K562 (cell line): ENCODE data around the gene CA5B. TPM values are rescaled to one million over a fixed set of nuclear protein-coding genes. Genes with fewer than 3 reads are reported as not detected.
A peak's percentile ranks its signal among the peaks of the same experiment; 100 is the strongest.

Source experiments
- ATAC-seq: fragments of 200-7000 bp; cut with Tn5 transposase; 3 replicates; pipeline ENCODE4 v1.9.1; 2020; ENCODE audit warnings: moderate library complexity
- BruUV-seq: library from RNA; stranded (reverse); fragments of 400-500 nt; replicated peaks from 2 replicates; lab custom pipeline; 2021; lab: Mats Ljungman, UMichigan
- CTCF ChIA-PET: fragments of 300-600 bp; formaldehyde crosslinking; extraction: SDS; loops from one replicate; lab custom pipeline; 2021; ENCODE audit warnings: low intra/inter-chr PET ratio; lab: Yijun Ruan, JAX
- POLR2A ChIA-PET: fragments of 300-600, 350-650 bp; sonication (Branson Sonifier 250); formaldehyde crosslinking; extraction: SDS; loops from one replicate; lab custom pipeline; 2021; ENCODE audit warnings: antibody characterized with exemption, inconsistent platforms; lab: Yijun Ruan, JAX
- DNase-seq, 4 experiments: peaks; one replicate each; pipeline versions ENCODE4 v3.0.0 to v3.0.0-alpha.2; 2011 to 2018; ENCODE audit warnings: low spot score in 3 of 4, mixed read lengths in 3 of 4; ENCODE audit errors: extremely low read depth in 1 of 4
- FAIRE-seq: peaks from 2 replicates; lab custom pipeline; 2011; peaks lifted over from hg19 to GRCh38; lab: Jason Lieb, UNC
- H2AFZ ChIP-seq: 2 replicates; pipeline ENCODE4 v1.6.0; 2011; ENCODE audit warnings: low read depth, low read length, control low read depth, inconsistent platforms
- H3K27ac ChIP-seq: fragments of 200-600 bp; 3 replicates; pipeline ENCODE4 v1.8.0; 2011; ENCODE audit warnings: low read depth, mild to moderate bottlenecking, control low read depth, inconsistent platforms, low read length, moderate library complexity, mixed read lengths; ENCODE audit errors: extremely low read depth
- H3K27me3 ChIP-seq, 2 experiments: fragments of 300-600 bp in 1 of 2; 2 replicates in 1 of 2; 3 replicates in 1 of 2; pipeline versions ENCODE4 v1.6.0 to v1.8.0; 2011; ENCODE audit warnings: inconsistent platforms in 2 of 2, low read length in 2 of 2, mild to moderate bottlenecking in 1 of 2, mixed read lengths in 1 of 2, moderate library complexity in 1 of 2; ENCODE audit not compliant: control insufficient read depth in 2 of 2, insufficient read depth in 2 of 2
- H3K36me3 ChIP-seq: fragments of 300-600 bp; 3 replicates; pipeline ENCODE4 v1.8.0; 2011; ENCODE audit warnings: mild to moderate bottlenecking, low read length, inconsistent platforms; ENCODE audit not compliant: control insufficient read depth, insufficient read depth
- H3K4me1 ChIP-seq, 2 experiments: fragments of 200-600 bp in 1 of 2; replicated peaks in 1 of 2; 2 replicates in 1 of 2; 3 replicates in 1 of 2; pipeline versions ENCODE4 v1.5.1 to v1.8.0; 2011; ENCODE audit warnings: inconsistent platforms in 2 of 2, low read length in 2 of 2, mild to moderate bottlenecking in 1 of 2, mixed read lengths in 1 of 2, moderate library complexity in 1 of 2; ENCODE audit not compliant: control insufficient read depth in 2 of 2, insufficient read depth in 2 of 2
- H3K4me2 ChIP-seq: 2 replicates; pipeline ENCODE4 v1.6.1; 2011; ENCODE audit warnings: low read length, control low read depth, inconsistent platforms, mixed read lengths; ENCODE audit not compliant: insufficient read depth
- H3K4me3 ChIP-seq: fragments of 200-600 bp; sonication (generic), shearing (Covaris generic); 2 replicates; pipeline ENCODE4 v1.5.1; 2016; ENCODE audit warnings: control low read depth, inconsistent platforms
- H3K79me2 ChIP-seq: fragments of 200-600 bp; 3 replicates; pipeline ENCODE4 v1.8.0; 2011; ENCODE audit warnings: low read length, inconsistent platforms; ENCODE audit not compliant: control insufficient read depth, insufficient read depth
- H3K9ac ChIP-seq, 2 experiments: 2 replicates each; pipeline versions ENCODE4 v1.6.0 to v1.6.1; 2011; ENCODE audit warnings: low read depth in 2 of 2, low read length in 2 of 2, control low read depth in 1 of 2, inconsistent platforms in 1 of 2, mild to moderate bottlenecking in 1 of 2, mixed read lengths in 1 of 2; ENCODE audit not compliant: insufficient read depth in 1 of 2
- H3K9me1 ChIP-seq: one replicate; pipeline ENCODE4 v1.6.0; 2011; ENCODE audit warnings: inconsistent platforms, mild to moderate bottlenecking, low read length, moderate library complexity; ENCODE audit not compliant: control insufficient read depth, insufficient read depth
- H3K9me3 ChIP-seq: replicated peaks from 2 replicates; pipeline ENCODE4 v1.5.1; 2011; ENCODE audit warnings: low read depth, low read length, inconsistent platforms; ENCODE audit not compliant: control insufficient read depth, insufficient read depth
- H4K20me1 ChIP-seq: replicated peaks from 2 replicates; pipeline ENCODE4 v1.6.1; 2011; ENCODE audit warnings: low read length, inconsistent platforms, mixed read lengths; ENCODE audit not compliant: control insufficient read depth, insufficient read depth
- BACH1 ChIP-seq: fragments of 200-800 bp; sonication (Bioruptor generic); IDR thresholded peaks from 2 replicates; pipeline ENCODE4 v1.6.1; 2016; ENCODE audit warnings: missing genetic modification characterization, missing compliant biosample characterization
- HMG20B ChIP-seq: fragments of 250-450 bp; sonication (Bioruptor Pico); IDR thresholded peaks from 2 replicates; pipeline ENCODE4 v1.5.0; 2021; ENCODE audit warnings: mild to moderate bottlenecking
- RAD21 ChIP-seq, 2 experiments: fragments of 250-450 bp in 1 of 2; fragments of 450-650 bp in 1 of 2; sonication (Bioruptor Pico) in 1 of 2; formaldehyde crosslinking in 1 of 2; IDR thresholded peaks in 1 of 2; conservative IDR thresholded peaks in 1 of 2; 2 replicates each; pipeline versions ENCODE4 v1.4.0 to v1.8.0; 2020 to 2022; ENCODE audit warnings: mild to moderate bottlenecking in 2 of 2, moderate library complexity in 1 of 2
- WGBS: fragments of 100-300 bp; shearing (Covaris generic); methylation state at CpG from one replicate; pipeline ENCODE4 v1.1.6; 2016; ENCODE audit warnings: low coverage, mixed read lengths; ENCODE audit not compliant: insufficient coverage; ENCODE audit errors: missing lambda C conversion rate; 5-methylcytosine and 5-hydroxymethylcytosine counted together
- in situ Hi-C: fragments of 300-500 bp; cut with MboI; formaldehyde crosslinking; loops from 4 replicates; pipeline ENCODE4 v1.15.0; 2018; ENCODE audit warnings: inconsistent platforms, mixed read lengths
- intact Hi-C: fragments of 100-400 bp; cut with micrococcal nuclease; formaldehyde crosslinking; loops from 2 replicates; pipeline ENCODE4 v1.14.2; 2022
- polyA plus RNA-seq, 8 experiments: library from polyadenylated mRNA; depleted of rRNA in 4 of 8; stranded (reverse) in 5 of 8; unstranded in 3 of 8; fragments of >200 nt; fragmentation: Nextera tagmentation in 2 of 8; fragmentation: Illumina TruSeq in 1 of 8; extraction: Ambion mirVana in 2 of 8; extraction: Trizol in 1 of 8; gene quantifications; 2 replicates each; pipeline versions ENCODE4 v1.2.1 to v1.2.3, GENCODE V29; 2011 to 2014; ENCODE audit warnings: inconsistent platforms in 1 of 8, missing spikeins in 1 of 8
- total RNA-seq, 7 experiments: library from RNA; depleted of rRNA in 6 of 7; stranded (reverse); fragments of >200 nt in 6 of 7; fragmentation: Illumina TruSeq in 2 of 7; extraction: Trizol in 2 of 7; gene quantifications; 2 replicates each; pipeline versions ENCODE4 v1.2.1 to v1.2.3, GENCODE V29; 2011 to 2021; ENCODE audit warnings: low replicate concordance in 1 of 7
- TF ChIP-seq, protein P1 (sequence below), 3 experiments: IDR thresholded peaks in 2 of 3; conservative IDR thresholded peaks in 1 of 3; 2 replicates each; pipeline ENCODE4 v1.5.1; 2011 to 2012; ENCODE audit warnings: low read length in 3 of 3, mild to moderate bottlenecking in 3 of 3, control low read depth in 2 of 3, improper control_type of control experiment in 1 of 3, inconsistent platforms in 1 of 3, low read depth in 1 of 3, mixed read lengths in 1 of 3, moderate library complexity in 1 of 3; ENCODE audit not compliant: insufficient read depth in 2 of 3
- TF ChIP-seq, protein P2 (sequence below): fragments of 450-650 bp; formaldehyde crosslinking; IDR thresholded peaks from 2 replicates; pipeline ENCODE4 v1.4.0; 2020; ENCODE audit warnings: mild to moderate bottlenecking, moderate library complexity

Gene CA5B
- total and polyA plus RNA-seq, 9 of the 15 experiments (the other 6 are each of a cell fraction or from before 2014, with no cell fraction given) = 0.55 to 3.7 (median 2.6) TPM

DNA sequence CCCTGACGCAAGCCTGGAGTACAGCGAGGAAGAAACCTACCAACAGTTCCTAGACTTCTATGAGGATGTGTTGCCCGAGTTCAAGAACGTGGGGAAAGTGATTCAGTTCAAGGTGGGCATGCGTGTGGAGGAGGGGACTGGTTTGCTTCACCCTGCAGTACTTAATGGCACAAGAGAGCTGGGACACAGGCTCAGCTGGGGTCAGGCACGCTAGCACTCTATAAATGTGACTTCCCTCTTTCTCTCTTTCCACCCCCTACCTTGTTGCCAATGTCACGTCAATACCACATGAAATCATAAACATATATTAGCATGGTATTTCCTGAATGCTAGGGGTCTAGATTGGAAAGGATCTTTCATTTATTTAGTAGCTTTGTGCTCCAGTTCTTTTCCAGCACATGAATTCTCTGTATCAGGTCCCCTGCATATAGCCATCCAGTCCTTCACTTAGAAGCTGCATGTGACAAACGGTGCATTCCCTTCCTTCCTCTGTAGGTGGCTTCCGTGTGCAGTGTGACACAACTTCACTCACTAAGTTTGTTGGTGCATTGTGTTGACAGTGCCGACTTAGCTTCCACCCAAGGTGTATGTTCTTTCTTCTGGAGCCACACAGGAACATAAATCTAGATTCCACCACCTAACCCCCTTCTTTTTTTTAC lies 77.8 kb downstream of the CA5B start:
- ATAC-seq (peak; percentile 86), FAIRE-seq (no peak), DNase-seq (peak; percentile 13 to 30 (median 14))
- BruUV-seq = no TSS peak
- no peak for TF ChIP-seq BACH1 (tag)
- TF ChIP-seq, protein P1, sequence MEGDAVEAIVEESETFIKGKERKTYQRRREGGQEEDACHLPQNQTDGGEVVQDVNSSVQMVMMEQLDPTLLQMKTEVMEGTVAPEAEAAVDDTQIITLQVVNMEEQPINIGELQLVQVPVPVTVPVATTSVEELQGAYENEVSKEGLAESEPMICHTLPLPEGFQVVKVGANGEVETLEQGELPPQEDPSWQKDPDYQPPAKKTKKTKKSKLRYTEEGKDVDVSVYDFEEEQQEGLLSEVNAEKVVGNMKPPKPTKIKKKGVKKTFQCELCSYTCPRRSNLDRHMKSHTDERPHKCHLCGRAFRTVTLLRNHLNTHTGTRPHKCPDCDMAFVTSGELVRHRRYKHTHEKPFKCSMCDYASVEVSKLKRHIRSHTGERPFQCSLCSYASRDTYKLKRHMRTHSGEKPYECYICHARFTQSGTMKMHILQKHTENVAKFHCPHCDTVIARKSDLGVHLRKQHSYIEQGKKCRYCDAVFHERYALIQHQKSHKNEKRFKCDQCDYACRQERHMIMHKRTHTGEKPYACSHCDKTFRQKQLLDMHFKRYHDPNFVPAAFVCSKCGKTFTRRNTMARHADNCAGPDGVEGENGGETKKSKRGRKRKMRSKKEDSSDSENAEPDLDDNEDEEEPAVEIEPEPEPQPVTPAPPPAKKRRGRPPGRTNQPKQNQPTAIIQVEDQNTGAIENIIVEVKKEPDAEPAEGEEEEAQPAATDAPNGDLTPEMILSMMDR (IDR thresholded peaks at IDR 0.05 in 2 of 3, conservative IDR thresholded peaks at IDR 0.05 in 1 of 3; ENCODE audit: insufficient read depth in 2 of 3, low read depth in 1 of 3, low read length in 3 of 3) = peak; percentile 18 to 33 (median 31); a peak in 2 of 6 replicates
- TF ChIP-seq, protein P2, sequence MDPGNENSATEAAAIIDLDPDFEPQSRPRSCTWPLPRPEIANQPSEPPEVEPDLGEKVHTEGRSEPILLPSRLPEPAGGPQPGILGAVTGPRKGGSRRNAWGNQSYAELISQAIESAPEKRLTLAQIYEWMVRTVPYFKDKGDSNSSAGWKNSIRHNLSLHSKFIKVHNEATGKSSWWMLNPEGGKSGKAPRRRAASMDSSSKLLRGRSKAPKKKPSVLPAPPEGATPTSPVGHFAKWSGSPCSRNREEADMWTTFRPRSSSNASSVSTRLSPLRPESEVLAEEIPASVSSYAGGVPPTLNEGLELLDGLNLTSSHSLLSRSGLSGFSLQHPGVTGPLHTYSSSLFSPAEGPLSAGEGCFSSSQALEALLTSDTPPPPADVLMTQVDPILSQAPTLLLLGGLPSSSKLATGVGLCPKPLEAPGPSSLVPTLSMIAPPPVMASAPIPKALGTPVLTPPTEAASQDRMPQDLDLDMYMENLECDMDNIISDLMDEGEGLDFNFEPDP (CRISPR knock-in tag) = no peak
- TF ChIP-seq HMG20B (CRISPR knock-in tag) = no peak
- peak; percentile 31 to 57; a peak in 3 of 4 replicates for TF ChIP-seq RAD21 (CRISPR knock-in tag; conservative IDR thresholded peaks at IDR 0.05 in 1 of 2, IDR thresholded peaks at IDR 0.05 in 1 of 2)
- no peak overlapping the region for H3K27ac ChIP-seq
- H3K9ac ChIP-seq = no peak overlapping the region
- no peak overlapping the region for H3K4me2 ChIP-seq
- H4K20me1 ChIP-seq = no peaks in the 10 kb centered on the region
- no peaks in the 10 kb centered on the region for H3K9me1 ChIP-seq
- ChIA-PET POLR2A (interaction anchor here (0.9 to 1.1 kb wide), 2 partner anchors 26 to 30 kb away, joined by 3 to 5 read pairs; no protein-coding TSS in a partner anchor), CTCF (no interaction called here)
- no peaks in the 10 kb centered on the region for H3K27me3 ChIP-seq
- 69% methylated on average over 8 of the region's 10 CpGs for WGBS
- H3K4me3 ChIP-seq = no peak overlapping the region
- peaks cover 38% of the 10 kb centered on the region for H3K36me3 ChIP-seq
- in situ Hi-C loops (no loop called here), intact Hi-C loops (no loop called here)
- no peaks in the 10 kb centered on the region for H3K4me1 ChIP-seq
- no peaks in the 10 kb centered on the region for H3K79me2 ChIP-seq
- H2AFZ ChIP-seq = no peak overlapping the region
- H3K9me3 ChIP-seq = no peaks in the 10 kb centered on the region
